Omental fat pad (tissue), 4 donors: ENCODE results near the gene OR4D2. TPM values are rescaled to one million over a fixed set of nuclear protein-coding genes. Genes with fewer than 3 reads are reported as not detected.
"Not testable (repeated sequence)": the region's sequence is repeated elsewhere in the genome, so short reads cannot be mapped to it uniquely, and the experiment has no call there.

Source experiments
- ATAC-seq: fragments of 150-250 bp; one replicate; pipeline ENCODE4 v1.9.1; 2016; ENCODE audit warnings: mild to moderate bottlenecking, moderate library complexity; ENCODE audit not compliant: low FRiP score
- DNase-seq: peaks from one replicate; pipeline ENCODE4 v3.0.0-alpha.2; 2019; ENCODE audit warnings: low spot score
- total RNA-seq, 4 donors: library from RNA; depleted of rRNA; stranded (reverse); fragments of >200 nt; gene quantifications; one replicate each; pipeline ENCODE4 v1.1.0, GENCODE V29; 2016
- TF ChIP-seq, protein P1 (sequence below), 3 donors: fragments of 450-650 bp; IDR thresholded peaks; one replicate each; pipeline ENCODE4 v1.5.1; 2016 to 2017; ENCODE audit warnings: antibody characterized with exemption in 3 of 3, mild to moderate bottlenecking in 3 of 3, moderate library complexity in 2 of 3

OR4D2 gene
- not detected for total RNA-seq

- ATAC-seq (no peak), DNase-seq (no peak)
- TF ChIP-seq, protein P1, sequence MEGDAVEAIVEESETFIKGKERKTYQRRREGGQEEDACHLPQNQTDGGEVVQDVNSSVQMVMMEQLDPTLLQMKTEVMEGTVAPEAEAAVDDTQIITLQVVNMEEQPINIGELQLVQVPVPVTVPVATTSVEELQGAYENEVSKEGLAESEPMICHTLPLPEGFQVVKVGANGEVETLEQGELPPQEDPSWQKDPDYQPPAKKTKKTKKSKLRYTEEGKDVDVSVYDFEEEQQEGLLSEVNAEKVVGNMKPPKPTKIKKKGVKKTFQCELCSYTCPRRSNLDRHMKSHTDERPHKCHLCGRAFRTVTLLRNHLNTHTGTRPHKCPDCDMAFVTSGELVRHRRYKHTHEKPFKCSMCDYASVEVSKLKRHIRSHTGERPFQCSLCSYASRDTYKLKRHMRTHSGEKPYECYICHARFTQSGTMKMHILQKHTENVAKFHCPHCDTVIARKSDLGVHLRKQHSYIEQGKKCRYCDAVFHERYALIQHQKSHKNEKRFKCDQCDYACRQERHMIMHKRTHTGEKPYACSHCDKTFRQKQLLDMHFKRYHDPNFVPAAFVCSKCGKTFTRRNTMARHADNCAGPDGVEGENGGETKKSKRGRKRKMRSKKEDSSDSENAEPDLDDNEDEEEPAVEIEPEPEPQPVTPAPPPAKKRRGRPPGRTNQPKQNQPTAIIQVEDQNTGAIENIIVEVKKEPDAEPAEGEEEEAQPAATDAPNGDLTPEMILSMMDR (IDR thresholded peaks at IDR 0.05) = no peak
Measured at GRCh38 chr17:58166682-58167081, at the start of gene OR4D2. Gene OR4D2 (plus strand): TSS chr17:58166982. CDS start chr17:58169656, 2,674 bp downstream.

- DNase-seq (no peak), ATAC-seq (no peak)
- TF ChIP-seq, protein P1 (IDR thresholded peaks at IDR 0.05) = no peak
Measured at GRCh38 chr17:58117382-58117781, 49.4 kb upstream of the OR4D2 start.

DNA sequence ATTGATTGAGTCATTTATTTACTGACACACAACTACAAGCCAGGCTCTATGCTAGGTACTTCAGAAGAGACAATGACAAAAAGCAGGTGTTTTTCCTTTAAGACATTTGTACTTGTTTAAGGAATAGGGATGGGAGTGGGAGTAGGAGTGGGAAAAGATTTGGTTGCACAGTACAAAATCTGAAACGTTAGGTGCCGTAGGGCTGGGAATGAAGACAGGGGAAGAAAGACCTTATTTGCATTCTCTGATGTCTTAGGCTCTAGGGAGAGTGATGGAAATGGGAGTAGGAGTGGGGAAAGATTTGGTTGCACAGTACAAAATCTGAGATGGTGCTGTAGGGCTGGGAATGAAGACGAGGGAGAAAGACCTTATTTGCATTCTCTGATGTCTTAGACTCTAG, 47.3 kb upstream of the OR4D2 start:
- DNase-seq (no peak), ATAC-seq (no peak)

DNA sequence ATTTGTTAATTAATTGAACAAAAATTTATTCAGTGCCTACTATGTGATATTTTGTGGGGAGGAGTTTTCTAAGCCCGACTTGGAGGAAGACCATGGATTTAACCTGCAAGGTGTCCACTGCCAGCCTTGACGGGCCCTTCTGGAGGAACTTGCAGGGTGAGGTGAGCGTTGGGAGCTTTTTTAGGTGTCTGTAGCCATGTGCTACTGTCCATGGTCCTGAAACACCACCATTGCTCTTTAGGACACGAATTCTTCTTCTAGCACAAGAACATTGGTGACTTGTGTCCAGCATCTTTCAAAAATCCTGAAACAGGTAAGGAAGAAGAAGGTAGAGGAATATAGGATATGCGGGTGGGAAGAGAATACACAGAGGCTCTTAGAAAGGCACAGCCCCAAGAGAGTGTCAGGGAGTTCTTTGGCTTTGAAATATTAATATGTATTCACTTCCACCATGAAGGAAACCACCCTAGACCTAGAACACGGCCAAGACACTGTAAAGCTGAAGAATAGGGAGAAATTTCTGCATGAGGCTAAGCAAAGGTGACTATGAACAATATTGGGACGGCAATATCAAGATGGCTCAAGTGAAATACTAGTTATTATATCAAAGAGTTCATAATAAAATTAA, 46.5 kb upstream of the OR4D2 start:
- TF ChIP-seq, protein P1 (IDR thresholded peaks at IDR 0.05) = no peak
- no peak for ATAC-seq

More for the DNA sequence above, 47.3 kb upstream of the OR4D2 start:
- TF ChIP-seq, protein P1 (IDR thresholded peaks at IDR 0.05) = no peak

GRCh38 chr17:58121925-58122324, 44.9 kb upstream of the OR4D2 start:
- TF ChIP-seq, protein P1 (IDR thresholded peaks at IDR 0.05) = no peak
- ATAC-seq = no peak

More for the DNA sequence above, 46.5 kb upstream of the OR4D2 start:
- DNase-seq = no peak

DNA sequence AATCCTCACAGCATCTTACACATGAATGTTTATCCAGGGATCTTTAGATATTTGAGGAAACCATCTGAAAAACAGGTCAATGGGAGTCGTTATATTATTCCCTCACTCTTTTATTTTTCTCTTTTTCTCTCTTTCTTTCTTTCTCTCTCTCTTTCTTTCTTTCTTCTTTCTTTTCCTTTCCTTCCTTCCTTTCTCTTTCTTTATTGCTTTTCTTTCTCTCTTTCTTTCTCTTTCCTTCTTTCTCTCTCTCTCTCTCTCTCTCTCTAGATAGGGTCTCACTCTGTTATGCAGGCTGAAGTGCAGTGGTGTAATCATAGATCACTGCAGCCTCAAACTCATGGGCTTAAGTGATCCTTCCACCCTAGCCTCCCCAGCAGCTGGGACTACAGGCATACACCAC, 38.9 kb upstream of the OR4D2 start:
- DNase-seq = no peak
- ATAC-seq = no peak
- TF ChIP-seq, protein P1 (IDR thresholded peaks at IDR 0.05) = no peak

More at GRCh38 chr17:58121925-58122324, 44.9 kb upstream of the OR4D2 start:
- DNase-seq = no peak

GRCh38 chr17:58132697-58133096, 34.1 kb upstream of the OR4D2 start:
- ATAC-seq, DNase-seq: not testable (repeated sequence)
